Ishikawa (cell line): Measurements from ENCODE around the gene STON2.

Experiments used
- CEBPB ChIP-seq: IDR thresholded peaks from 2 replicates; pipeline ENCODE4 v1.6.1; 2012
- CREB1 ChIP-seq: IDR thresholded peaks from 2 replicates; pipeline ENCODE4 v1.6.1; 2012; ENCODE audit warnings: low read depth
- EGR1 ChIP-seq: IDR thresholded peaks from 2 replicates; pipeline ENCODE4 v1.6.1; 2012
- EP300 ChIP-seq: IDR thresholded peaks from 2 replicates; pipeline ENCODE4 v1.6.1; 2012; ENCODE audit warnings: borderline replicate concordance
- MAX ChIP-seq: IDR thresholded peaks from 2 replicates; pipeline ENCODE4 v1.6.1; 2012
- NFIC ChIP-seq: IDR thresholded peaks from 2 replicates; pipeline ENCODE4 v1.6.1; 2012
- REST ChIP-seq: IDR thresholded peaks from 2 replicates; pipeline ENCODE4 v1.6.1; 2012; ENCODE audit warnings: low read depth, mild to moderate bottlenecking
- TAF1 ChIP-seq: IDR thresholded peaks from 2 replicates; pipeline ENCODE4 v1.6.1; 2012; ENCODE audit warnings: low read depth, mild to moderate bottlenecking
- TCF12 ChIP-seq: IDR thresholded peaks from 2 replicates; pipeline ENCODE4 v1.6.1; 2012; ENCODE audit warnings: low read depth
- TEAD4 ChIP-seq: IDR thresholded peaks from 2 replicates; pipeline ENCODE4 v1.6.1; 2012
- USF1 ChIP-seq: IDR thresholded peaks from 2 replicates; pipeline ENCODE4 v1.6.1; 2012
- YY1 ChIP-seq: IDR thresholded peaks from 2 replicates; pipeline ENCODE4 v1.6.1; 2012; ENCODE audit warnings: low read depth
- ZBTB7A ChIP-seq: IDR thresholded peaks from 2 replicates; pipeline ENCODE4 v1.6.1; 2012; ENCODE audit warnings: low read depth

GRCh38 chr14:81350344-81351130 lies 49.6 kb downstream of the STON2 start:
- TF ChIP-seq MAX (no peak), EGR1 (no peak), CREB1 (no peak), TAF1 (no peak), TCF12 (peak; percentile 37; the same call in 1 of the 2 replicates), CEBPB (no peak), EP300 (peak; percentile 37; the same call in 1 of the 2 replicates), REST (no peak), USF1 (no peak), NFIC (peak; percentile 25; the same call in 1 of the 2 replicates), ZBTB7A (no peak), YY1 (no peak), TEAD4 (no peak; the same call in 1 of the 2 replicates)
